Progenitor cell of endocrine pancreas (in vitro differentiated cells): Measurements from ENCODE around the gene POU2AF1. TPM values are rescaled to one million over a fixed set of nuclear protein-coding genes. Genes with fewer than 3 reads are reported as not detected.

Source experiments
- DNase-seq: peaks from one replicate; pipeline ENCODE4 v3.0.0; 2021; ENCODE audit warnings: low spot score; ENCODE audit not compliant: unreplicated experiment
- H3K27ac Mint-ChIP-seq: 2 replicates; pipeline ENCODE4 v1.8.0; 2021; ENCODE audit warnings: mild to moderate bottlenecking, moderate library complexity, mixed read lengths
- H3K27me3 Mint-ChIP-seq: 2 replicates; pipeline ENCODE4 v1.8.0; 2021; ENCODE audit warnings: mixed read lengths
- H3K36me3 Mint-ChIP-seq: 2 replicates; pipeline ENCODE4 v1.8.0; 2022; ENCODE audit warnings: mixed read lengths; ENCODE audit not compliant: insufficient read depth
- H3K4me1 Mint-ChIP-seq: 2 replicates; pipeline ENCODE4 v1.8.0; 2021; ENCODE audit warnings: low read depth, mixed read lengths
- H3K4me3 Mint-ChIP-seq: 2 replicates; pipeline ENCODE4 v1.8.0; 2021; ENCODE audit warnings: low read depth, mild to moderate bottlenecking, moderate library complexity, mixed read lengths
- H3K9me3 Mint-ChIP-seq: 2 replicates; pipeline ENCODE4 v1.8.0; 2021; ENCODE audit warnings: low read depth, mixed read lengths
- total RNA-seq: library from RNA; stranded (reverse); gene quantifications from 2 replicates; pipeline ENCODE4 v1.2.1, GENCODE V29; 2021
- TF ChIP-seq, protein P1 (sequence below): fragments of 200-600 bp; sonication (generic); IDR thresholded peaks from one replicate; pipeline ENCODE4 v1.5.0; 2021; ENCODE audit warnings: antibody characterized with exemption, mild to moderate bottlenecking; ENCODE audit not compliant: unreplicated experiment

The POU2AF1 gene
- total RNA-seq, 1 donor from 2014 or later = 0.43 TPM

DNA sequence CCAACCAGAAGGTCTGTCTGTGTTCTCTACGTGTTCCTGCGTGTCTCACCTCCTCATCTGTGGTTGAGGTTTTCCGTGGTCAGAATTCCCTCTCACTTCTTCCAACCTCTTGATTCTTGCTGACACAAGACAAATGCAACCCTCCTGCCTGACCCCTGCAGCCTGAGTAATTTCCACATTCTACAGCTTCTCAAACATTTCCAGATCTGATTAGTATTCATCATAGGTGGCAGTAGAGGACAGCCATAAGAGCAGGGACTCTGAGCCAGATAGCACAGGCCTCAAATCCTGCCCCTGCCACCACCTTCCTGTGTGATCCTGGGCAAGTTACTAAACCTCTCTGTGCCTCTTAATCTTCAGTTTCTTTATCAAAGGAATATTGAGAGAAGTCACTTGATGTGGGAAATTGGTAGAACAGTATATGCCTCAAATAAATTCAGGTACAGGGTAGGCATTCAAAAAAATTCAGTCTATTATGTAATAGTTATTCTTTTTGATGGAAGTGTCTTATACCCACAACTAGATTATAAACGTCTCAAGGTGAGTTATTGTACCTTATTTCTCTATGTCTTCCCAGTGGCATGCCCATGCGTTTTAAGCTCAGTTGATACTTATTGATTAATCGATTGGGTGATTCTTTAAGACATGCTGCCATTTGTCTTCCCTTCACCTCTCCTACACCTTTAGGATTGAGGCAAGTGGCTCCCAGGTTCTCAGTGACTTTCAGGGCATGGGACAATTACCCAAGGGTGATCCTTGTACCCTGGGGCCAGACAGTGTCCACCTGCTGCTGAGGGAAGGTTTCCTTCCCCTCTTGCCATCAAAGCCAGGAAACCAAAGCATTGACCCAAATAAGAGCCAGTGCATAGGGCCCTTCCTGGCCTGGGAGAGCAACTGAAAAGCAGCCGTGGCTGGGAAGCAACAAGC, 19.6 kb downstream of the POU2AF1 start:
- peaks cover 4% of the 10 kb centered on the region for H3K27me3 Mint-ChIP-seq
- H3K4me1 Mint-ChIP-seq = peaks cover 31% of the 10 kb centered on the region
- DNase-seq = no peak
- H3K4me3 Mint-ChIP-seq = no peak overlapping the region
- H3K27ac Mint-ChIP-seq = peak overlapping the region; percentile 22
- H3K36me3 Mint-ChIP-seq = no peaks in the 10 kb centered on the region
- H3K9me3 Mint-ChIP-seq = no peaks in the 10 kb centered on the region
- TF ChIP-seq, protein P1, sequence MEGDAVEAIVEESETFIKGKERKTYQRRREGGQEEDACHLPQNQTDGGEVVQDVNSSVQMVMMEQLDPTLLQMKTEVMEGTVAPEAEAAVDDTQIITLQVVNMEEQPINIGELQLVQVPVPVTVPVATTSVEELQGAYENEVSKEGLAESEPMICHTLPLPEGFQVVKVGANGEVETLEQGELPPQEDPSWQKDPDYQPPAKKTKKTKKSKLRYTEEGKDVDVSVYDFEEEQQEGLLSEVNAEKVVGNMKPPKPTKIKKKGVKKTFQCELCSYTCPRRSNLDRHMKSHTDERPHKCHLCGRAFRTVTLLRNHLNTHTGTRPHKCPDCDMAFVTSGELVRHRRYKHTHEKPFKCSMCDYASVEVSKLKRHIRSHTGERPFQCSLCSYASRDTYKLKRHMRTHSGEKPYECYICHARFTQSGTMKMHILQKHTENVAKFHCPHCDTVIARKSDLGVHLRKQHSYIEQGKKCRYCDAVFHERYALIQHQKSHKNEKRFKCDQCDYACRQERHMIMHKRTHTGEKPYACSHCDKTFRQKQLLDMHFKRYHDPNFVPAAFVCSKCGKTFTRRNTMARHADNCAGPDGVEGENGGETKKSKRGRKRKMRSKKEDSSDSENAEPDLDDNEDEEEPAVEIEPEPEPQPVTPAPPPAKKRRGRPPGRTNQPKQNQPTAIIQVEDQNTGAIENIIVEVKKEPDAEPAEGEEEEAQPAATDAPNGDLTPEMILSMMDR = no peak

DNA sequence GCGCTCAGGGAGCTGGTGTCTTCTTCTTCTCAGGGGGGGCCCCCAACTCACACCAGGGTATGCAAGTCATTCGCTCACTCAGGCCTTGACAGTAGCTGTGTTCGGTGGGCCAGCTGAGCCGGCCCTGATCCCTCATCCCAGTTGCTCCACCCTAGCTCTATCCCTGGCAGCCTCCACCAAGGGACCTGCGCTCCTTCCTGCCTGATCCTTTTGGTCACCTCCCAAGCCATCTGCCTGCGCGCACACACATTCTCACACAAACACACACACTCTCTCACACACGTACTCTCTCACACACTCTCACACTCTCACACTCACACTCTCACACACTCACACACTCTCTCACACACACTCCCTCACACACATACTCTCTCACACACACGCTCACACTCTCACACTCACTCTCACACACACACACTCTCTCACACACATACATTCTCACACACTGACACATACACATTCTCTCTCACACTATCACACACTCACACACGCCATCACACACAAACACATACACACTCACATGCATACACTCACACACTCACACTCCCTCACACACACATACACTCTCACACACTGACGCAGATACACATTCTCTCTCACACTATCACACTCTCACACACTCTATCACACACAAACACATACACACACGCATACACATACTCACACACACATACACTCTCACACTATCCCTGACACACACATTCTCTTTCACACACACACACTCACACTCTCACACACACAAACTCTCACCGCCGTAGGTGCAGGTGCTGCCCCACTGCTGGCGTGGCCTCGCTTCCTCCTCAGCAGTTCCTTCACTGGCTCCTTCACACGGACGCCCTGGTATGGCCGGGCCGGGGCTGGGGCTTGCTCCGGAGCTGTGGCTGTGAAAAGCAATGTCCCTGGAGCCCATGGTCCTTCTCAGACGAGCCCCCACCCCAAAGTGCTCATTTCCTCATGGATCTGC, 20.8 kb downstream of the POU2AF1 start:
- Mint-ChIP-seq H3K27me3 (peaks cover 4% of the 10 kb centered on the region), H3K4me1 (peaks cover 34% of the 10 kb centered on the region), H3K27ac (no peak overlapping the region), H3K9me3 (no peaks in the 10 kb centered on the region), H3K36me3 (no peaks in the 10 kb centered on the region), H3K4me3 (no peak overlapping the region)
- TF ChIP-seq, protein P1 = no peak
- no peak for DNase-seq

DNA sequence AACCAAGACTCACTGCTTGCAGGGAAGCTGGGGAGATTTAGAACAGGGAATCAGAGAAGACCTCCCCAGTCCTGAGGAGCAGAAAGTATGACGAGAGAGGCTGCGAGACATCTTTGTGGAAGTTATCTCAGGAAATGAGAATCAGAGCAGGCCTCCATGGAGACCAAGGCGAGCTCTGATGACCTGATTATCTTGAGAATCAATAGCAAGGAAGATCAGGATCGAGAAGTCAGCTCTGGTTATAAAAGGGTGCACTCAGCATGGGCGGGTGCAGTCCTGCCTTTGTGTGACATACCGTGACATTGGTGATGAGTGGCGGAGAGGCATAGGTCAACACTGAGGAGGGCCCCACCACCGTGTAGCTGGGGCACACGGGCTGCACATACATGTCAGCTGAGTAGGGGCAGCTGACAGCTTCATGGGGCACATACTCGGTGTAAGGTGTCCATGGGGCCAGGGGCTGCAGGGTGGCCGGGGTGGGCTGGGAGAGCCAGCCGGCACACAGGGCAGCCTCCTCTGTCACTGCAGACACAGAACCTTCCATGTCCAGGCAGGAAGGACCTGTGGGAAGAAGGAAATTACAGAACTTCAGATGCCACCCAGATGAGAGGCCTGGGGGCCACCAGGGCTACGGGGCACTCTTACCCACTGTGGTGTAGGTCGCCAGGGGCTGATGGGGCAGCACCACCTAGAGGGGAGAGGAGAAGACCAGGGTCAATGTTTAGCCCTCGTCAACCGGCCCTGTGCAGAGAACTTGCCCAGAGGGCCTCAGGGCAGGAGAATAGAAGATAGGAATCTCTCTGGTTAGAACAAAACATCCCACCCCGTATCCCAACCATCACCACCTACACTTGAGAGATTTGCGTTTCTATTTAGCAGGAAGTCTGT, 21.7 kb downstream of the POU2AF1 start:
- H3K27me3 Mint-ChIP-seq = peaks cover 4% of the 10 kb centered on the region
- H3K36me3 Mint-ChIP-seq = no peaks in the 10 kb centered on the region
- no peak overlapping the region for H3K4me3 Mint-ChIP-seq
- TF ChIP-seq, protein P1 = no peak
- H3K4me1 Mint-ChIP-seq = peaks cover 40% of the 10 kb centered on the region
- no peak overlapping the region for H3K27ac Mint-ChIP-seq
- DNase-seq = no peak
- H3K9me3 Mint-ChIP-seq = no peaks in the 10 kb centered on the region

DNA sequence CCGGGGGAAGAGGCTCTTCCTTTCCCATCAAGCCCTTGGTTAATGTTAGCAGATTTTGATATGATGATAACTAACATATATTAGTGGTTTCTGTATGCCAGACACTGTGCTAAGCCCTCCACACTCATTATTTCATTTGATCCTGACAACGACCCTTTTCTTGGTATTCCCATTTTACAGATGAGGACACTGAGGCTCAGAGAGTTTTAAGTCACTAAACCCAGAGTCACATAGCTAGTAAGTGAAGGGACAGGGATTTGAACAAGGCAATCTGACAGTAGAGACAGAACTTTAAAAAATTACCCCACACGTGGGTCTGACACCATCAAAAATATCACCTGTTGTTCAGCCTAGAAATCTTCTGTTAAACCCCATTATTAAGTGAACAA, 22.4 kb downstream of the POU2AF1 start:
- no peak overlapping the region for H3K27ac Mint-ChIP-seq
- DNase-seq = no peak
- H3K9me3 Mint-ChIP-seq = no peaks in the 10 kb centered on the region
- peaks cover 4% of the 10 kb centered on the region for H3K27me3 Mint-ChIP-seq
- TF ChIP-seq, protein P1 = no peak
- no peak overlapping the region for H3K4me3 Mint-ChIP-seq
- H3K36me3 Mint-ChIP-seq = no peaks in the 10 kb centered on the region
- peaks cover 46% of the 10 kb centered on the region for H3K4me1 Mint-ChIP-seq
